ENCODE results near the gene KCNG4.

The KCNG4 gene, protein sequence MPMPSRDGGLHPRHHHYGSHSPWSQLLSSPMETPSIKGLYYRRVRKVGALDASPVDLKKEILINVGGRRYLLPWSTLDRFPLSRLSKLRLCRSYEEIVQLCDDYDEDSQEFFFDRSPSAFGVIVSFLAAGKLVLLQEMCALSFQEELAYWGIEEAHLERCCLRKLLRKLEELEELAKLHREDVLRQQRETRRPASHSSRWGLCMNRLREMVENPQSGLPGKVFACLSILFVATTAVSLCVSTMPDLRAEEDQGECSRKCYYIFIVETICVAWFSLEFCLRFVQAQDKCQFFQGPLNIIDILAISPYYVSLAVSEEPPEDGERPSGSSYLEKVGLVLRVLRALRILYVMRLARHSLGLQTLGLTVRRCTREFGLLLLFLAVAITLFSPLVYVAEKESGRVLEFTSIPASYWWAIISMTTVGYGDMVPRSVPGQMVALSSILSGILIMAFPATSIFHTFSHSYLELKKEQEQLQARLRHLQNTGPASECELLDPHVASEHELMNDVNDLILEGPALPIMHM

DNA sequence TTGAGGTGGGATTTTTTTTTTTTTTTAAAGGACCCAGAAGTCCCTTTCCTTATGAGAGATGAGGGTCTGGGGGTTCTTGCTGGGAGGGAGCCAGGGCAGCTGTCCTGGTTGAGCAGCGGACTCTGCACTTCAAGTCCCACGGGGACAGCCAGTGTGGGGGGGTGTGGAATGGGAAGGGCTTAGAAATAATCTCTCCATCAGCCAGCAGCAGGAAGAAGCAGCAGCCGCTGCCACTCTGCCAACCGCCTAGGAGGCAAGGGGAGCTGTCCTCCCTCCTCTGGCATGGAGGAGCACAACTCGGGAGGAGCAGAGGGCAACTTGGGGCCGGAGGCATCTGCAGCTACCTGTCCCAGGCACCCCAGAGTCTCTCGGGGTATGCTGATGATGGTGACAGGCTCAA, at the start of gene KCNG4:
Gene KCNG4 (minus strand): TSS at position 104 of the 400 bp plus-strand sequence. CDS start 2,527 bp downstream, outside the sequence.
- DNase-seq (ENCODE audit: extremely low read depth in 1 of 2, low read depth in 1 of 2) = no peak

DNA sequence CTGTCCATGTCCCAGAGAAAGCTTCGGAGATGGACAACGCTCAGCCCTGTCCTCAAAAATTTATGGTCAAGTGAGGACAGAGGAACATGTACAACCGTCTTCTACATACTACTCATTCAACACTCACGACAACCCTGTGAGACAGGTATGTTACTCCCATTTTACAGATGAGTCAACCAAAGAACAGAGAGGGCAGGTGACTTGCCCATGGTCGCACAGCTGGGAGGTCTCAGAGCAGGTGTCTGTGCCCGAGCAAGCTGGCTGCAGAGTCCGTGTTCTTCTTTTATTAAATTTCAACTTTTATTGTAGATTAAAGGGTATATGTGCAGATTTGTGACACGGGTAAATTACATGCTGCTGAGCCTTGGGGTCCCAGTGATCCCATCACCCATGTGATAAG, 49.1 kb upstream of the KCNG4 start:
- DNase-seq (ENCODE audit: extremely low read depth in 1 of 2, low read depth in 1 of 2) = no peak

DNA sequence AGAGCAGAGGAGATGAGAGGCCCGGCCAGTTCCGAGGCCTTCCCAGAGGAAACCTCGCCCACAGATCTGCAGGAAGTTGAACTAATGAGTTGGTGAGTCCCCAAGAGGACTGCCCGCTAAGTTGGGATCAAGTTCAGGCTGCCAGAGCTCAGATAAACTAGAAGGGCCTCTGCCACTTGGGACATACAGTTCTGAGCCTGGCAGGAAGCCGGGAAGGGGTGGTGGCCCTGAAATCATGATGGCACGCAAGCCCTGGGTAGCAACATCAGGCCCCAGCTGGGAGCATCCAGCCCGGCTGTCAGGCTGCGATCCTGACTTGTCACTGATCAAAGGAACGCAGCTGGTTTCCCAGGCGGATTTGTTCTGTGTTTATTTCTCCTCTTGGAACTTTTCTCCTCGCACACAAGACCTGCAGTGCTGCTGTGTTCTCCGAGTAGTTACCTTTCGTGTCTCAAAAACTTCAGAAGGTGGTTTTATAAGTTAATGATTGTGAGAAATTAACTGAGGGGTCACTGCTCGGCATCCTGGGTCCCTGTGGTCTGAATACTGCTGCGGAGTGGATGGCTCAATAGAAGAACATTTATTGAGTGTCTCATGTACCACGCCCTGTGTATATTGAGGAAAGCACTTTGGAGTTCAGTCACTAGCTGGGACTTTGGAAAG, 46.9 kb upstream of the KCNG4 start:
- DNase-seq (ENCODE audit: extremely low read depth in 1 of 2, low read depth in 1 of 2) = no peak

DNA sequence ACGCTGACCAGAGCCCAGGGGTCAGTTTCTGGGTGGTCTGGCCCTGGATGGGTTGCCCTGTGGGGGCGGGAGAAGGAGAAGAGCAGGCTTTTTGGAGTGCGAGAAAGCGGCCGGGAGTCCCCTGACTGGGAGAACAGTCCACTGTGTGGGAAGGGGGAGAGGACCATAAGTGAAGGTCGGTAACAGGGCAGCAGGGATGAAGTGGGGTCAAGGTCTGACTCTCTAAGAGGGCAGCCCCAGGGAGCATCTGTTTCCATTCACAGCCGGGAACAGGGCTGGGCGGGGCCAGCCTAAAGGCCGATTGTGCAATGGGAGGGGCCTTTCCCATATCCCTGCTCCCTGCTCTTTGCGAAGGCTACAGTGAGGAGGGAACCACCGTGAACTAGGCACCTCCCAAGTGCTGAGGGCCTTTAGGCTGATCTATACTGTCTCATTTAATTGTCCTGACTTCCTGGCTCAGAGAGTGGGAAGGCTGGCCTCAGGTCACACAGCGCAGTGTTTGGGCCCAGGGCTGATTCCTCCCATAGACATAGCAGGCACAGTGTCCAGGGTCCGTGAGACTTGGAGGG, 44.4 kb upstream of the KCNG4 start:
- no peak for DNase-seq (ENCODE audit: extremely low read depth in 1 of 2, low read depth in 1 of 2)

DNA sequence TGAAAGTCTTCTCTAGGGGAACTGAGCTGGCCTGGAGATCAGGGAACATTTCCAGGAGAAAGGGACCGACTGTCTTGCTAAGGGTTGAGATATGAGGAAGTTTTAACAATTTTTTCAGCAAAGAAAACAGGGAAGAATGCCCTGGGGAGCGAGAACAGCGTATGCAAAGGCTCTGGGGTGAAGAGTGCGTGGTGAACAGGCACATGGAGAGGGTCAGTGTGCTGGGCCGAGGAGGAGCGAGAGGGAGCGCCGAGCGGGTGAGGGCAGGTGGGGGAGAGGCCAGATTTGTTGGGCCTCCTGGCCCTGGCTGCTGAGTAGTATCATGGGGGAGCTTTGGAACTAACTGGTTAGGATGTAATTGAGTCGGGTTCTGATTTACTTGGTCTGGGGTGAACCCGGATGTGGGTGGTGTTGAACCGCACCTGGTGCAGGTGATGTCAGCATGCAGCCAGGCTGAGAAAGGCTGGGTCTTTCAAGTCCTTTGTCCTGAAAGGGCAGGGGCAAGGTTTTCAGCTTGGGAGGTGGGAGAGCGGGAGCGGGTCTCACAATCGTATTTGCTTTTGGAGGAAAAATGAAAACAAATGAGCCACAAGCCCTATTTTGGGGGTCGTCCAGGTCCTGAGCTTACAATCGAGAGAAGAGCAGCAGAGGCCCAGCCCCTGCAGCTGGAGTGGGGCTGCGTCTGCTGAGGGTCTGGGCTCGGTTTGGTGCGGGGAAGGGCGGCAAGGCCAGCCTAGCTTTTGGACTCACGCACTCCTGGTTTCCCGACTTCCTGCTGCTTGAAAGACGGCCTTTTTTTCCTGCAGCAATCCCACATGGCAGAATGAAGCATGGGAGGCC, 43.7 kb upstream of the KCNG4 start:
- DNase-seq (ENCODE audit: extremely low read depth in 1 of 2, low read depth in 1 of 2) = no peak

DNA sequence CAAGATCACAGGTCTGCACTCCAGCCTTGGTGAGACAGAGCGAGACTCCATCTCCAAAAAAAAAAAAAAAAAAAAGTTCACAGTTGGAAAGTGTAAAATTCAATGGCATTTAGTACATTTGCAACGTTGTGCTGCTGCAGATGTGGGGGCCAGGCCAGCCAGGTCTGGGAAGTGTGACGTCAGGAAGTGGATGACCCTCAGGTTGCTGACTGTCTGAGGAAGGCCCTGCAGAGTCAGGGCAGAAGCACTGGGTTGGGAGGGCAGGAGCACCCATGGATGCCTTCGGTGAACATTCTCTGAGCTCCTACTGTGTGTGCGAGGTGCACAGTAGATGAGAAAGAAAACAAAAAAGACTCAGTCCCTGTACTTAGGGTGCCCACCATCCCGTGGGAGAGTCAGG, 42.7 kb upstream of the KCNG4 start:
- no peak for DNase-seq (ENCODE audit: extremely low read depth in 1 of 2, low read depth in 1 of 2)

DNA sequence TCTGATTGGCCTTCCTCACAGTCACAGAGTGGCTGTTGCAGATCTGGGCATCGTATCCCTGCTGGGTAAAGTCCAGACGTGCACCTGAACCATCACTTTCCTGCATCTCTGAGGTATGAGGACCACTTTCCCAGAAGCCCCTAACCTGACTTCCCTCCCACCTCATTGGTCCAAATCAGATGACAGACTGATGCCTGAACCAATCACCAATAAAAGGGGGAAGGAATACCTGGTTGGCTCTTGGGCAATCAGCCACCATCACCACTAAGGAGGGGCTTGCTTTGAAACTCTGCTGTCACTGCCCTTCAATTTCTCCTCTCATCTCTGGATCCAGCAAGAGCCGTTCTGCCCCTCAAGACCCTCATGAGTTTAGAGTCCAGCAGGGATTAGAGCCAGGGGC, 41.3 kb upstream of the KCNG4 start:
- no peak for DNase-seq (ENCODE audit: extremely low read depth in 1 of 2, low read depth in 1 of 2)

DNA sequence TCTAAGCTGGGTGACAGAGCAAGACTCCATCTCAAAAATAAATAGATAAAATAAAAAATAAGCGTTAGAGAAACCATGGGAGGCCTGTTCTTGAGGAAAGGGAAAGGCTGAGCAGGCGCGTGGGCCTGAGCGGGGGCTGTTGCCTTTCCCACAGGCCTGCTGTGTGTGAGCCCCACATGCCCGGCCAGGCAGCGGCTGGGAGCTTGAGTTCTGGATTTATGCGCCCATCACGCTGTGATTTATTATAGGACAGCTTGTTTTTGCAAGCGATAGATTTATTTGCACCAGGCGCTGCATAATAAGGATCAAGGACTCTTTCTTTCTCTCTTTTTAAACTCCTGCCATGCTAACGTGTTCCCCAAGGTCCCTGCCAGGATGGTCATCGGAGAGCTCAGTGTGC, 40.1 kb upstream of the KCNG4 start:
- no peak for DNase-seq (ENCODE audit: extremely low read depth in 1 of 2, low read depth in 1 of 2)

DNA sequence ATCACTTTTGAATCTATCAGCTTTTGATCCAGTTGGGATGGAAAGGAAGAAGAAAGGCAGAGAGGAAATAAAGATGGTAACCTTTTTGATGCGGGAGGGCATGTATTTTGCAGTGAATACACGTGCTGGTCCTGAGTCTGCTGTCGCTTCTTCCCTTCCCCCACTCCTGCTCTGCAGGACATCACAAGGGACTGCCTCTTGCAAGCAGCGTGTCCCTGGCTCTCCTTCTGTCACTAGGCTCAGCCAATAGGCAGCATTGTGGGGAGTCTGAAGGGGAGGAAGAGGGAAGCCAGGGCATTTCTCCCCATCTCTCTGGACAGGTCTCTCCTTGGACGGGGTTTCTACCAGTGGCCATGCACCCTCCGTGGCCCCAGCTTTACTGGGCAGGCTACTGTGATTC, 39.2 kb upstream of the KCNG4 start:
- DNase-seq (ENCODE audit: extremely low read depth in 1 of 2, low read depth in 1 of 2) = no peak

DNA sequence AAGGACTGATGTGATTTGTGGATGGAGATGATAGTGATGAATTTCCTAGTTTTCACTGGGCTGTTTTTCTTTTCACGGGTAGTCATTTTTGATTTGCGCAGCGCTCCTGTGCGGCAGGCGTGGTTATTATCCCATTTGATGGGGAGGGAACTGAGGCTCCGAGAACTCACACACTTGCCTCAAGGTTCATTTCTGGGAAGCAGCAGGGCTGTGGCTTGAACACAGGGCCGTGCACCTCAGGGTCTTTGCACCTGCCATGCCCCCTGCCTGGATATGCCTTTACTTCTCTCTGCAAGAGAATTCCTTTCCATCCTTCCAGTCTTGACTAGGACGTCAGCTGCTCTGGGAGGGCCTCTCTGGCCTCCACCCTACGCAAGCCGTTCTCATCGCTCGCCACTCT, 38.5 kb upstream of the KCNG4 start:
- no peak for DNase-seq (ENCODE audit: extremely low read depth in 1 of 2, low read depth in 1 of 2)

DNA sequence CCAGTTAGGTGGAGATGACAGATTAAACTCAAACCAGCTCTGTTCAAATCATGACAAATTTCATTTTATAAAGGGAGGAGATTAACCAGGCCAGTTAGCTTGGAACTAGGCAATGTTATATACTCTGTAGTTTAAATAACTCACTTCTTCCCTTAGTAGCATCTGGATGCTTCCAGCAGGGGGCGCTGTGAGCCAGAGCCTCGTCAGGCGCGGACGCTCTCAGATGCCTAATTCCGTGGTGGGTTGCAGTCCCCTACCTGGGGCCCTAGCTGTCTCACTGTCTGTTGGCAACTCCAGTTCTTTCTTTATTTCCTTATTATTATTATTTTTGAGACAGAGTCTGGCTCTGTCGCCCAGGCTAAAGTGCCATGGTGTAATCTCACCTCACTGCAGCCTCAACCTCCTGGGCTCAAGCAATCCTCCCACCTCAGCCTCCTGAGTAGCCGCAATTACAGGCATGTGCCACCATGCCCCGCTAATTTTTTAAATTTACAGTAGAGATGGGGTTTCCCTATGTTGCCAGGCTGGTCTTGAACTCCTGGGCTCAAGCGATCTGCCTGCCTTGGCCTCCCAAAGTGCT, 37.5 kb upstream of the KCNG4 start:
- peak; percentile 15 to 40 for DNase-seq (ENCODE audit: extremely low read depth in 1 of 2, low read depth in 1 of 2)

DNA sequence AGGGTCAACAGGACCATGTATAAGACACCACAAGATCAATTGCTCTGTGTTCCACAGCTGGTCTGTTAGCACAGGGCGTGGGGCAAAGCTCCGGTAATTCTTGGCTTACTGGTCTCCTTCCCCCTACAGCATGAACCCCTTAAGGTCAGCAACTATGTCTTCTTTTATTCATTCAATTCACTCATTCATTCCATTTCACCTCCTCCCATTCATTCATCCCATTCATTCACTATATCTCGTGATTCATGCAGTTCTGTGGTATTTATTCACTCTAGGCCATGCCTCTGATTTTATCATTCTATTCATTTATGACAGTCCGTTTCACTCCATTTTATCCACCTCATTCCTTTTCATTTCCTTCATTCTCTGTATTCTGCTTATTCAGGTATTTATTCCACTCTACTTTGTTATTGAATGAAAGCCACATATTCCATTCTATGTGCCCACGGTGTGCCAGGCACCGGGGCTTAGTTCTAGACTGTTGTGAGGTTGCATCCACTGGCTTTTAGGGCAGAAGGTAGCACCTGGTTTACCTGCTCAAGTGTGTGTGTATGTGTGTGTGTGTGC, 35.9 kb upstream of the KCNG4 start:
- no peak for DNase-seq (ENCODE audit: extremely low read depth in 1 of 2, low read depth in 1 of 2)

DNA sequence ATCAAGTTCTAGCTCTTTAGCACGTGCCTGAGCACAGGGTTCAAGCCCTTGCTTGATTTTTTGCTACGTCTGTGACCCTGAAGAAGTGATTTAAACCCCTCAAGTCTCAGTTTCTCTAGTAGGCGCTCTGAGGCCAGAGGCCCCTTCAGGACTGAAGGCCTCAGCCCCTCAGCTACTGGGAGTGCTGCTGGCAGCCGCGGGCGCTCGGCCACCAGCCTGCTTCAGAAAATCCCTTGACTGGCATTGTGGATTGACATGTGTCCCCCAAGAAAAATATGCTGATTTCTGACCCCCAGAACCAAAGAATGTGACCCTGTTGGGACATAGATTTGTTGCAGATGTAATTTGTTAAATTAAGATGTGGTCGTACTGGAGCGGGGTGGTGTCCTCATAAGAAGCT, 34.7 kb upstream of the KCNG4 start:
- no peak for DNase-seq (ENCODE audit: extremely low read depth in 1 of 2, low read depth in 1 of 2)

DNA sequence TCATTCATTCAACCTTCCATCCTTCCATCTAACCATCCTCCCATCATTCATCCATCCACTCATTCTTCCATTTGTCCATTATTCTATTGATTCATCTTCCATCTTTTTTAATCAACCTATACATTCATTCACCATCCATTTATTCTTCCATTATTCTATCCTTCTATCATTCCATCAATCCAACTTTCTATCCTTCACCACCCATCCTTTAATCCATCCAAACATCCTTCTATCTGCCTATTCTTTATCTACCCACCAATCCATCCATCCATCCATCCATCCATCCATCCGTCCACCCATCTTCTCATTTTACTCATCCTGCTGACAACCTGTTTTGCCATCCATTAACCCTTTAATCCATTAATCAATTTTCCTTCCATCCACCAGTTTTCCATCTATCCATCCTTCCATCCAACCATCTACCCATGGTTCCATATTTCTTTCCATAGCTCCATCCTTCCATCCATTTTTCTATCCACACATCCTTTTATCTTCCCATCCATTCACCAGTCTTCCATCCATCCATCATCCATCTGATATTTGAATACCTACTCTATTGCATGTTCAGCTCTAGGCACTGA, 33.0 kb upstream of the KCNG4 start:
- DNase-seq (ENCODE audit: extremely low read depth in 1 of 2, low read depth in 1 of 2) = no peak

DNA sequence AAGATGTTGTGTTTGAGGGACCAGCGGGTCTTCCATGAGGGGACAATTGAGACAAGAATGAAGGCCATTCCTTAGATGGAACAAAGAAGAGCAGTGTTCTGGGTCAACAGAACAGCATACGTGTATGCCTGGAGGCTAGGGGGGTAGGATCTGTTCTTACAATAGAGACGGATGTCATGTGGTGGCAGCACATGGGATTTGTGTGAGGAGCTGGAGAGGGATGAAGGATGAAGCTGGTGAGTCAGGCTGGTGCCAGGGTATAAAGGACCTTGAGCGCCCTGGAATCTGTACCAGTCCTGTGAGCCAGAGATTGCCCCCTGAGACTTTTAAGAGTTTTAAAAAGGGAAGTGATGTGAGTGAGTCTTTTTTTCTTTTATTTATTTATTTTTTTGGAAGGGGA, 32.1 kb upstream of the KCNG4 start:
- DNase-seq (ENCODE audit: extremely low read depth in 1 of 2, low read depth in 1 of 2) = no peak

DNA sequence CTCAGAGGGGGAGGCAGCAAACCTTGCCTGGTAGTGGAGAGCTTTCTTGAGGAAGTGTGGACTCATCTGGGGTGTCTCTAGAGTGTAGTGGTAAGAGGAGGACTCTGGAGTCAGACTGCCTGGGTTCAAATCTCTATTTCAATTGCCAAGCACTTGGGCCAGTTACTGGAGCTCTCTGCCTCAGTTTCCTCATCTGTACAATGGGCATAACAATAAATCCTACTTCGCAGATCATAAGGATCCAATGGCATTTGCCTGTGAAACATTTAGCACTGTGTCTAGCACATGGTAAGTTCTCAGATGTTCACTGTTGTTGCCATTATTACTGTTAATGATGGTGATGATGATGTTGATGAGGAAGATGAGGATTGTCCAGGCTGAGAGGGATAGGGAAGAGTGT, 31.2 kb upstream of the KCNG4 start:
- DNase-seq (ENCODE audit: extremely low read depth in 1 of 2, low read depth in 1 of 2) = no peak

DNA sequence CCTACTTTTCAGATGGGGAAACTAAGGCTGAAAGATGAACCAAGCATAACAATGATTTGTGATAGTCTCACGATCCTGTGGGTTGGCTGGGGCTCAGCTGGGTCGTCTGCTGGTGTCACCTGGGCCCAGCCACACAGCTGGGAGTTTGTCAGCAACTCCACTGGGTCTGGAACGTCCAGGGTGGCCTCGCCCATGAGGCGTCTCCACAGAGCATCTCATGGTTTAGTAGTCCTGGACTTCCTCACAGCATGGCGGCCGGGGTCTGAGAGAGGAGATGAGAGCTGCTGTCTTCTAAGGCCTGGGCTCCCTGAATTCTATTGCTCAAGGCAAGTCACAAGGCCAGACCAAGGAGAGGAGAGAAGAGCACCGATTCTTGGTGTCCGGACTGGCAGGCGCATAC, 30.7 kb upstream of the KCNG4 start:
- no peak for DNase-seq (ENCODE audit: extremely low read depth in 1 of 2, low read depth in 1 of 2)

DNA sequence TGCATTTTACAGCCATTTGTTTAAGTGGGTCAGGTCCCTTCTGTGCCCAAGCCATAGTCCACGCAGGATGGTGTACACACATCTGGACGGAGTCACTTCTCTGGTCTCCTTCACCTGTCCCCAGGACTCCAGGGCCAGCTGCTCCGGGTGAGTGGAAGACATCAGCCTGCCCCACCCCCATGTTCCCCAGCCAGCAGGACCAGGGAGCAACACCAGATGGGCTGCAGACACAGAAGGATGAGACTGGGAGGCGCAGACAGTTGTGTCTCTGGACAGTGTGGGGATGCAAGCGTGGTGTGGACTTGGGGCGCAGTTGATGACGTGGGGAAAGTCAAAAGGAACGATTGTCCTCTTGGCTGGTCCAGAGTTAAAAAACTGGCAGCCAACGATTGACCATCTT, 30.3 kb upstream of the KCNG4 start:
- DNase-seq (ENCODE audit: extremely low read depth in 1 of 2, low read depth in 1 of 2) = no peak

DNA sequence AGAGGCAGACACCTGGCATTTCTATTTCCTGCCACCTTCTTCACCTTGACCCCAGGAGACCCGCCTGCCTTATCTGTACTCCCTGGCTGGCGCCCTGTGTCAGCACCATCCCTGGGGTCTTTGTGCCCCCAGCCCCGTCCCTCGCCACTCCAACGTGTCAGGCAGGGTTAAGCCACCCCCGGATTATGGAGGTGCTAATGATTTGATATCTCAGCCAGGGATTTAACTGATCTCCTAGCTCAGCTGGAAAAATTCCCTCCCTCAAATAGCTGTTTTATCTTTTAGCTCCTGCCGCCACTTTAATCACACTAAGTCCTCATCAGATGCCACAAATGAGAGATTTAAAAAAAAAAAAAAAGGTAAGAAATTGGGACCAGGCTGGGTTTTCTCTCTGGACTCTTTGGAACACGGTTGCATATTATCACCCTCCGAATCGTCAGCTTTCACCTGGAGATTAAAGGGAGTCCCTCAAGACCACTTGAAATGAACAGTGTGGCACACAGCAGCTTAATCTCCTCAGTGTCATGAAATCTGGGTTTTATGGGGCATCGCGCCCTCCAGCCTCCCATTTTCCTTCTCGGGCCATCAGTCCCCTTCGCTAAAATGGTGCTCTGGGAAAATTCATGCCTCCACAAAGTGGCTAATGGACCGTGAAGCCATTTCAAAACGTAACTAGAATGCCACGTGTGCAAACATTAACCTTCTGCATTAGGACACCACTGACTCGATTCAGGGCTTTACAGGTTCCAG, 28.7 kb upstream of the KCNG4 start:
- no peak for DNase-seq (ENCODE audit: extremely low read depth in 1 of 2, low read depth in 1 of 2)
